CD1c-positive myeloid dendritic cell (primary cell): ENCODE data around the gene ILF3.
A peak's percentile ranks its signal among the peaks of the same experiment; 100 is the strongest.
"Not testable (repeated sequence)": the region's sequence is repeated elsewhere in the genome, so short reads cannot be mapped to it uniquely, and the experiment has no call there.

ENCODE experiments used
- DNase-seq: peaks from one replicate; pipeline ENCODE4 v3.0.0-alpha.2; 2016; ENCODE audit errors: extremely low spot score

Gene ILF3

GRCh38 chr19:10642473-10643171 lies 11.5 kb upstream of the ILF3 start:
- no peak for DNase-seq

- DNase-seq = no peak
Measured at GRCh38 chr19:10643172-10643967, 10.8 kb upstream of the ILF3 start.

GRCh38 chr19:10643968-10644259 lies 10.2 kb upstream of the ILF3 start:
- no peak for DNase-seq

GRCh38 chr19:10644260-10645007 lies 9.7 kb upstream of the ILF3 start:
- peak; percentile 82 for DNase-seq

GRCh38 chr19:10646456-10647159 lies 7.5 kb upstream of the ILF3 start:
- DNase-seq = peak; percentile 16

- peak; percentile 88 for DNase-seq
Measured at GRCh38 chr19:10648360-10648759, 5.8 kb upstream of the ILF3 start.

GRCh38 chr19:10651851-10652250 lies 2.3 kb upstream of the ILF3 start:
- DNase-seq = peak; percentile 6

GRCh38 chr19:10653482-10653731 lies 739 bp upstream of the ILF3 start:
- DNase-seq = no peak

GRCh38 chr19:10654610-10655456 lies 687 bp downstream of the ILF3 start:
- DNase-seq = peak; percentile 72

- DNase-seq = peak; percentile 24
Measured at GRCh38 chr19:10655457-10656312, 1.5 kb downstream of the ILF3 start.

- DNase-seq = no peak
Measured at GRCh38 chr19:10660346-10660745, 6.2 kb downstream of the ILF3 start.

GRCh38 chr19:10661946-10662345 lies 7.8 kb downstream of the ILF3 start:
- peak; percentile 47 for DNase-seq

GRCh38 chr19:10662384-10663251 lies 8.5 kb downstream of the ILF3 start:
- peak; percentile 64 for DNase-seq

- DNase-seq = not testable (repeated sequence)
Measured at GRCh38 chr19:10663252-10663563, 9.1 kb downstream of the ILF3 start.

GRCh38 chr19:10667867-10668266 lies 13.7 kb downstream of the ILF3 start:
- DNase-seq = no peak

GRCh38 chr19:10669246-10669645 lies 15.1 kb downstream of the ILF3 start:
- no peak for DNase-seq

GRCh38 chr19:10670182-10670581 lies 16.0 kb downstream of the ILF3 start:
- no peak for DNase-seq

- no peak for DNase-seq
Measured at GRCh38 chr19:10670876-10671804, 17.0 kb downstream of the ILF3 start.

- DNase-seq = not testable (repeated sequence)
Measured at GRCh38 chr19:10671922-10672321, 17.8 kb downstream of the ILF3 start.
